ENCODE results near the gene KRT4.

- TF ChIP-seq CTCF (IDR thresholded peaks at IDR 0.05) (no peak), POLR2A (IDR thresholded peaks at IDR 0.05) (no peak)
These were observed 41.1 kb downstream of the KRT4 start for GRCh38 chr12:52772772-52773171.
